HepG2 (cell line): Measurements from ENCODE around the gene CCDC97.

Experiments used
- CEBPB ChIP-seq: IDR thresholded peaks from 2 replicates; pipeline ENCODE4 v1.6.1; 2011; ENCODE audit warnings: low read depth, low read length, improper control_type of control experiment, borderline replicate concordance
- CTCF ChIP-seq: sonication (generic); formaldehyde crosslinking; IDR thresholded peaks from 2 replicates; pipeline ENCODE4 v1.5.0; 2020; ENCODE audit warnings: mild to moderate bottlenecking, missing genetic modification reagents, moderate library complexity
- E2F5 ChIP-seq: sonication (generic); formaldehyde crosslinking; conservative IDR thresholded peaks from 2 replicates; pipeline ENCODE4 v1.4.0; 2020; ENCODE audit warnings: missing genetic modification reagents
- ELF4 ChIP-seq: sonication (generic); formaldehyde crosslinking; IDR thresholded peaks from 2 replicates; pipeline ENCODE4 v1.5.0; 2020; ENCODE audit warnings: missing genetic modification reagents, mild to moderate bottlenecking, moderate library complexity, borderline replicate concordance
- JUNB ChIP-seq: sonication (generic); formaldehyde crosslinking; IDR thresholded peaks from 2 replicates; pipeline ENCODE4 v1.8.0; 2022; ENCODE audit warnings: missing genetic modification reagents, mild to moderate bottlenecking, borderline replicate concordance
- JUND ChIP-seq: sonication (generic); formaldehyde crosslinking; IDR thresholded peaks from 2 replicates; pipeline ENCODE4 v1.8.0; 2022; ENCODE audit warnings: mild to moderate bottlenecking, missing genetic modification reagents
- MED1 ChIP-seq: sonication (generic); formaldehyde crosslinking; IDR thresholded peaks from 2 replicates; pipeline ENCODE4 v1.4.0; 2020; ENCODE audit warnings: missing genetic modification reagents
- MYC ChIP-seq: sonication (generic); formaldehyde crosslinking; IDR thresholded peaks from 2 replicates; pipeline ENCODE4 v1.9.0; 2021; ENCODE audit warnings: missing genetic modification reagents, borderline replicate concordance
- PCBP2 ChIP-seq: fragments of 200-400 bp; formaldehyde crosslinking; optimal IDR thresholded peaks from 2 replicates; pipeline ENCODE3; 2018; ENCODE audit warnings: low read length, low read depth; ENCODE audit not compliant: poor library complexity, severe bottlenecking
- POLR2A ChIP-seq, 2 experiments: IDR thresholded peaks; 2 replicates each; pipeline ENCODE4 v1.6.1; 2011; ENCODE audit warnings: low read depth in 2 of 2, low read length in 2 of 2, mild to moderate bottlenecking in 1 of 2, moderate library complexity in 1 of 2; ENCODE audit not compliant: insufficient read depth in 1 of 2
- SETDB1 ChIP-seq: sonication (generic); formaldehyde crosslinking; IDR thresholded peaks from 2 replicates; pipeline ENCODE4 v1.5.1; 2020; ENCODE audit warnings: missing genetic modification reagents, mild to moderate bottlenecking, borderline replicate concordance
- ZFP36 ChIP-seq: fragments of 150-350 bp; IDR thresholded peaks from 2 replicates; pipeline ENCODE4 v1.6.1; 2018; ENCODE audit warnings: borderline replicate concordance, low read length, low read depth; ENCODE audit not compliant: partially characterized antibody
- ZSCAN20 ChIP-seq: sonication (generic); formaldehyde crosslinking; IDR thresholded peaks from 2 replicates; pipeline ENCODE4 v1.4.0; 2020; ENCODE audit warnings: missing genetic modification reagents, mild to moderate bottlenecking, borderline replicate concordance

DNA sequence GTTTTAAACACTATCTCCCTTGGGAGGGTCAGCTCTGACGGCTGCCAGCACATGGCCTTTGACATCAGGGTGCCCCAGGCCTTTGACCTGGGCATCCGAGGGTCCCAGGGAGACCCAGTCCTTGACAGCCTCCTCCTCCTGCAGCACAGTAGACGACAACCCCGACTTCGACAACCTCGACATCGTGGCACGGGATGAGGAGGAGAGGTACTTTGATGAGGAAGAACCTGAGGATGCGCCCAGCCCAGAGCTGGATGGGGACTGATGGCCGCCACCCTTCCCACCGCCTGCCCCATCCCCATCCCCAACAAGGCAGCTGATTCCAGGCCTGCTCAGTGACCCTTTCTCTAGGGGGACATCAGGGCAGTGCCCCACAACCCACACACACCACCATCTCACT, 12.5 kb downstream of the CCDC97 start:
- TF ChIP-seq ELF4 (CRISPR knock-in tag) (no peak), POLR2A (IDR thresholded peaks at IDR 0.05; ENCODE audit: insufficient read depth in 1 of 2, low read depth in 2 of 2, low read length in 2 of 2) (no peak), CTCF (CRISPR knock-in tag) (no peak), E2F5 (no peak), MED1 (CRISPR knock-in tag) (no peak), SETDB1 (CRISPR knock-in tag) (no peak), ZFP36 (no peak), MYC (CRISPR knock-in tag) (no peak), JUND (CRISPR knock-in tag) (no peak), PCBP2 (no peak), ZSCAN20 (CRISPR knock-in tag) (no peak), CEBPB (no peak), JUNB (CRISPR knock-in tag) (no peak)
